RWPE2 (cell line): Measurements from ENCODE around the gene NELFCD.
"Not testable (repeated sequence)": the region's sequence is repeated elsewhere in the genome, so short reads cannot be mapped to it uniquely, and the experiment has no call there.

Source experiments
- ATAC-seq: fragments of 200-7000 bp; cut with Tn5 transposase; 3 replicates; pipeline ENCODE4 v1.9.1; 2021; ENCODE audit warnings: low read depth
- DNase-seq: peaks from one replicate; pipeline ENCODE4 v3.0.0-alpha.2; 2020; ENCODE audit warnings: low spot score
- H3K27ac ChIP-seq: fragments of 450-650 bp; 2 replicates; pipeline ENCODE4 v1.5.1; 2017; ENCODE audit warnings: mild to moderate bottlenecking; ENCODE audit not compliant: poor library complexity, severe bottlenecking
- H3K27me3 ChIP-seq: fragments of 250-450 bp; sonication (Bioruptor Pico); 2 replicates; pipeline ENCODE4 v1.5.1; 2021; ENCODE audit warnings: mild to moderate bottlenecking, moderate library complexity; ENCODE audit not compliant: insufficient read depth, poor library complexity, severe bottlenecking
- H3K36me3 ChIP-seq: fragments of 250-450 bp; sonication (Bioruptor Pico); 2 replicates; pipeline ENCODE4 v1.5.1; 2020; ENCODE audit warnings: low read depth, mild to moderate bottlenecking, moderate library complexity
- H3K4me1 ChIP-seq: fragments of 250-450 bp; sonication (Bioruptor Pico); 2 replicates; pipeline ENCODE4 v1.5.1; 2021; ENCODE audit warnings: mild to moderate bottlenecking, moderate library complexity; ENCODE audit not compliant: insufficient read depth, poor library complexity, severe bottlenecking
- H3K4me3 ChIP-seq: fragments of 250-450 bp; sonication (Bioruptor Pico); 2 replicates; pipeline ENCODE4 v1.5.1; 2021; ENCODE audit warnings: mild to moderate bottlenecking, moderate library complexity; ENCODE audit not compliant: severe bottlenecking
- H3K9me3 ChIP-seq: fragments of 250-450 bp; sonication (Bioruptor Pico); 2 replicates; pipeline ENCODE4 v1.5.1; 2021; ENCODE audit warnings: mild to moderate bottlenecking, moderate library complexity; ENCODE audit not compliant: severe bottlenecking
- CTCF ChIP-seq: fragments of 450-650 bp; IDR thresholded peaks from one replicate; pipeline ENCODE4 v1.5.1; 2017; ENCODE audit warnings: mild to moderate bottlenecking, moderate library complexity; ENCODE audit not compliant: poor library complexity, severe bottlenecking

Gene NELFCD

GRCh38 chr20:59040667-59041066, 59.6 kb downstream of the NELFCD start:
- no peak for DNase-seq
- no peak for ATAC-seq
- H3K27me3 ChIP-seq: no peaks in the 10 kb centered on the region
- H3K9me3 ChIP-seq: no peaks in the 10 kb centered on the region
- TF ChIP-seq CTCF: no peak
- H3K36me3 ChIP-seq: peaks cover 61% of the 10 kb centered on the region
- H3K27ac ChIP-seq: no peak overlapping the region
- H3K4me1 ChIP-seq: peaks cover 41% of the 10 kb centered on the region
- H3K4me3 ChIP-seq: no peak overlapping the region

- peak overlapping the region; percentile 55 for H3K27ac ChIP-seq
- ATAC-seq, DNase-seq, H3K9me3 ChIP-seq, H3K27me3 ChIP-seq: not testable (repeated sequence)
- peaks cover 41% of the 10 kb centered on the region for H3K4me1 ChIP-seq
- H3K4me3 ChIP-seq: peak overlapping the region; percentile 84
- H3K36me3 ChIP-seq: peaks cover 53% of the 10 kb centered on the region
Measured at GRCh38 chr20:59041487-59041886, 60.4 kb downstream of the NELFCD start.

GRCh38 chr20:59042151-59042795, 61.2 kb downstream of the NELFCD start, which contains the start of gene PRELID3B:
Gene PRELID3B, minus strand, starts transcription at chr20:59042786. Its CDS starts 56 bp downstream, at chr20:59042730.
- Histone ChIP-seq H3K4me1 (peaks cover 41% of the 10 kb centered on the region), H3K4me3 (peak within 1 kb of the TSS; percentile 84), H3K36me3 (peaks cover 45% of the 10 kb centered on the region), H3K27me3 (no peaks in the 10 kb centered on the region), H3K27ac (peak within 1 kb of the TSS; percentile 55), H3K9me3 (no peaks in the 10 kb centered on the region)
- ATAC-seq (peak; percentile 43), DNase-seq (peak; percentile 86)
- peak; percentile 13 for TF ChIP-seq CTCF

GRCh38 chr20:59042796-59043631, 62.0 kb downstream of the NELFCD start:
- ATAC-seq (peak; percentile 95), DNase-seq (peak; percentile 99)
- peak overlapping the region; percentile 84 for H3K4me3 ChIP-seq
- peaks cover 43% of the 10 kb centered on the region for H3K4me1 ChIP-seq
- no peaks in the 10 kb centered on the region for H3K27me3 ChIP-seq
- peaks cover 37% of the 10 kb centered on the region for H3K36me3 ChIP-seq
- no peaks in the 10 kb centered on the region for H3K9me3 ChIP-seq
- no peak for TF ChIP-seq CTCF
- H3K27ac ChIP-seq: peak overlapping the region; percentile 55

GRCh38 chr20:59043698-59044097, 62.6 kb downstream of the NELFCD start:
- peaks cover 31% of the 10 kb centered on the region for H3K36me3 ChIP-seq
- H3K4me3 ChIP-seq: no peak overlapping the region
- TF ChIP-seq CTCF: no peak
- H3K27me3 ChIP-seq: no peaks in the 10 kb centered on the region
- peaks cover 49% of the 10 kb centered on the region for H3K4me1 ChIP-seq
- peak overlapping the region; percentile 55 for H3K27ac ChIP-seq
- H3K9me3 ChIP-seq: no peaks in the 10 kb centered on the region
- DNase-seq (no peak), ATAC-seq (no peak)
